T-helper 2 cell treated with Interferon-gamma antibody and Interleukin-4, amounts not matched to agents 5 μg/mL and 100 μg/mL, for 36 hours (primary cell): ENCODE results near the gene MRPL47.

Source experiments
- DNase-seq: peaks from one replicate; pipeline ENCODE4 v3.0.0; 2021; ENCODE audit warnings: low spot score
- H3K27ac Mint-ChIP-seq: one replicate; pipeline ENCODE4 v1.8.0; 2021; ENCODE audit warnings: mild to moderate bottlenecking, mixed read lengths
- H3K27me3 Mint-ChIP-seq: one replicate; pipeline ENCODE4 v1.8.0; 2021; ENCODE audit warnings: low read depth, mixed read lengths
- H3K36me3 Mint-ChIP-seq: one replicate; pipeline ENCODE4 v1.8.0; 2021; ENCODE audit warnings: low read depth, mixed read lengths
- H3K4me1 Mint-ChIP-seq: one replicate; pipeline ENCODE4 v1.8.0; 2021; ENCODE audit warnings: low read depth, mixed read lengths
- H3K4me3 Mint-ChIP-seq: one replicate; pipeline ENCODE4 v1.8.0; 2022; ENCODE audit warnings: mild to moderate bottlenecking, moderate library complexity, mixed read lengths
- H3K9me3 Mint-ChIP-seq: one replicate; pipeline ENCODE4 v1.8.0; 2021; ENCODE audit warnings: mixed read lengths

Gene MRPL47

GRCh38 chr3:179613807-179614206, 9.4 kb upstream of the MRPL47 start:
- DNase-seq: no peak
- Mint-ChIP-seq H3K4me3 (no peak overlapping the region), H3K27ac (no peak overlapping the region), H3K27me3 (no peaks in the 10 kb centered on the region), H3K4me1 (peaks cover 24% of the 10 kb centered on the region), H3K9me3 (no peaks in the 10 kb centered on the region), H3K36me3 (peaks cover 27% of the 10 kb centered on the region)

- DNase-seq: no peak
- Mint-ChIP-seq H3K4me1 (peaks cover 44% of the 10 kb centered on the region), H3K9me3 (no peaks in the 10 kb centered on the region), H3K27ac (peak overlapping the region; percentile 94), H3K36me3 (peaks cover 22% of the 10 kb centered on the region), H3K4me3 (no peak overlapping the region), H3K27me3 (no peaks in the 10 kb centered on the region)
Observed at GRCh38 chr3:179610066-179610465, 5.6 kb upstream of the MRPL47 start.

GRCh38 chr3:179608931-179609720, 4.7 kb upstream of the MRPL47 start:
- H3K4me1 Mint-ChIP-seq: peaks cover 43% of the 10 kb centered on the region
- H3K9me3 Mint-ChIP-seq: no peaks in the 10 kb centered on the region
- peak overlapping the region; percentile 94 for H3K27ac Mint-ChIP-seq
- no peaks in the 10 kb centered on the region for H3K27me3 Mint-ChIP-seq
- peak; percentile 36 for DNase-seq
- peaks cover 27% of the 10 kb centered on the region for H3K36me3 Mint-ChIP-seq
- peak overlapping the region; percentile 83 for H3K4me3 Mint-ChIP-seq

DNA sequence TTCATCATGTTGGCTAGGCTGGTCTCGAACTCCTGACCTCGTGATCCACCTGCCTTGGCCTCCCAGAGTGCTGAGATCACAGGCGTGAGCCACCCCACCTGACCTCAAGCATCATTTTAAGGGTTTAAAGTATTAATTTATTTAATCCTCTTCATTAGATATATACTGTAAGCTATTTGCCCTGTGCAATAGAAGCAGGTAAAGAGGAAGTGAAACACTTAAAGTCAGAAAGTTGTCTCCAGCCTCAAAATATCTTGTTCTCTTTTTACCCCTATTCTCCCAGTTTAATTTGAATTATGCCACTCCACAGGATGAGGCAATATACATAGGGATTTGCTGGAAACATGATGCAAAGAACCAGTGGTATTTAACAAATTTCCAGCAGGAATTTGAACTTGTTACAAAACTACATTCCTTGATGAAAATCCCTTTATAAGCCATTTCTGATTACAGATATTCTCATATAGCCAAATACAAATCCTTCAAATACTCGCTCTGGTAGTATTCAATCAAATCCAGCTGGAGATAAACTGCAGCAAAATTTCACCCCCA, 2.2 kb upstream of the MRPL47 start:
- H3K4me1 Mint-ChIP-seq: peaks cover 36% of the 10 kb centered on the region
- H3K36me3 Mint-ChIP-seq: peaks cover 24% of the 10 kb centered on the region
- H3K9me3 Mint-ChIP-seq: no peaks in the 10 kb centered on the region
- H3K27me3 Mint-ChIP-seq: no peaks in the 10 kb centered on the region
- DNase-seq: no peak
- H3K27ac Mint-ChIP-seq: peak overlapping the region; percentile 55
- peak overlapping the region; percentile 2 for H3K4me3 Mint-ChIP-seq

DNA sequence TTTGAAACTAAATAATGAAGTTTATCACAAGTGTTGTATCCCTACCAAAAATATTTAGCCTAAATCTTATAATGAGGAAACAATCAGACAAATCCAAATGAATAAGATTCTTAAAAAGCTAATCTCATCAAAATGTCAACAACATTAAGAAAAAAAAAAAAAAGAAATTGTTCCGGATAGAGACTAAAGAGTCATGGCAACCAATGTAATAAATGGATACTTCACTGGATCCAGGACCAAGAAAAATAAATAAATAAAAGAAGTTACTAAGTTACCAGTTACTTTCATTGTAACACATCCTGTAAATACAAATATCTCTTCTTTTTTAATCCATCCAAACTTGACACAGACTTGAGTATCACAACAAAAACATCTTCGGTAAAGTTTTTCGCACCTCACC, 607 bp downstream of the MRPL47 start:
- Mint-ChIP-seq H3K4me3 (peak overlapping the region; percentile 98), H3K27me3 (no peaks in the 10 kb centered on the region), H3K27ac (peak overlapping the region; percentile 98), H3K4me1 (peaks cover 24% of the 10 kb centered on the region), H3K36me3 (peaks cover 32% of the 10 kb centered on the region), H3K9me3 (no peaks in the 10 kb centered on the region)
- no peak for DNase-seq

DNA sequence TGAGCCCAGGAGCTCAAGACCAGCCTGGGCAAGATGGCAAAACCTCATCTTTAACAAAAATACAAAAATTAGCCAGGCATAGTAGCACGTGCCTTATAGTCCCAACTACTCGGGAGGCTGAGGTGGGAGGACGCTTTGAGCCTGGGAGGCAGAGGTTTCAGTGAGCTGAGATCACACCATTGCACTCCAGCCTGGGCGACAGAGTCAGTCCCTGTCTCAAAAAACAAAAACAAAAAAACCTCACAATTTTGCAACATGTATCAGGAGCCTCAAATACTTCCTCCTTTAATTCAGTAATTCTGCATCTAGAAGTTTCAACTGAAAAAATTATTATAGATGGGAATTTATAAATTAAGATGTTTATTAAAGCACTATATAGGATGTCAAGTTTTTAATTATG, 1.1 kb downstream of the MRPL47 start:
- peaks cover 35% of the 10 kb centered on the region for H3K36me3 Mint-ChIP-seq
- peak overlapping the region; percentile 98 for H3K27ac Mint-ChIP-seq
- DNase-seq: no peak
- H3K4me1 Mint-ChIP-seq: peaks cover 22% of the 10 kb centered on the region
- H3K9me3 Mint-ChIP-seq: no peaks in the 10 kb centered on the region
- H3K4me3 Mint-ChIP-seq: peak overlapping the region; percentile 98
- no peaks in the 10 kb centered on the region for H3K27me3 Mint-ChIP-seq

GRCh38 chr3:179599531-179599930, 4.9 kb downstream of the MRPL47 start:
- Mint-ChIP-seq H3K9me3 (no peaks in the 10 kb centered on the region), H3K36me3 (peaks cover 45% of the 10 kb centered on the region), H3K27ac (no peak overlapping the region)

GRCh38 chr3:179591313-179591712, 13.1 kb downstream of the MRPL47 start:
- H3K36me3 Mint-ChIP-seq: peaks cover 49% of the 10 kb centered on the region
- DNase-seq: no peak
- no peaks in the 10 kb centered on the region for H3K9me3 Mint-ChIP-seq
- no peaks in the 10 kb centered on the region for H3K4me1 Mint-ChIP-seq
- H3K4me3 Mint-ChIP-seq: no peak overlapping the region
- no peak overlapping the region for H3K27ac Mint-ChIP-seq
- no peaks in the 10 kb centered on the region for H3K27me3 Mint-ChIP-seq

More at GRCh38 chr3:179599531-179599930, 4.9 kb downstream of the MRPL47 start:
- peaks cover 6% of the 10 kb centered on the region for H3K4me1 Mint-ChIP-seq
- H3K4me3 Mint-ChIP-seq: no peak overlapping the region
- DNase-seq: no peak
- no peaks in the 10 kb centered on the region for H3K27me3 Mint-ChIP-seq

DNA sequence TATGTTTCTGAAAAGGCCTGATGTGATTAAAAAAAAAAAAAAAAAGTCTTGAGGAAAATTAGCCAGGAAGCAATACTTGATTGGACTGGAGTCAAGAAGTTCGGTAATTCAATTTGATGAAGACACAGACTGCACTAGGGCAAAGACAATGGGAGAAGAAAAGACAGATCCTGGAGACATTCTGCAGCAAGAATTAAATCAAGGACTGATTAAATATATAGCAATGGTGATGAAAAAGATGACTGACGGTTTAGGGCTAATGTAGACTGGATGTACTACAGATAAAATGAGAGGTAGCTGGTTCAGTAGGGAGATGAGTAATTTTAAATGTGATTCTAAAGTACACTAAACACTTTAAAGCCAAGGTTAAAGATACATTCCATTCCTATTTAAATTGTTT, 13.8 kb downstream of the MRPL47 start:
- Mint-ChIP-seq H3K4me1 (peaks cover 1% of the 10 kb centered on the region), H3K4me3 (no peak overlapping the region), H3K27me3 (no peaks in the 10 kb centered on the region), H3K36me3 (peaks cover 55% of the 10 kb centered on the region), H3K27ac (no peak overlapping the region), H3K9me3 (no peaks in the 10 kb centered on the region)
- DNase-seq: no peak

DNA sequence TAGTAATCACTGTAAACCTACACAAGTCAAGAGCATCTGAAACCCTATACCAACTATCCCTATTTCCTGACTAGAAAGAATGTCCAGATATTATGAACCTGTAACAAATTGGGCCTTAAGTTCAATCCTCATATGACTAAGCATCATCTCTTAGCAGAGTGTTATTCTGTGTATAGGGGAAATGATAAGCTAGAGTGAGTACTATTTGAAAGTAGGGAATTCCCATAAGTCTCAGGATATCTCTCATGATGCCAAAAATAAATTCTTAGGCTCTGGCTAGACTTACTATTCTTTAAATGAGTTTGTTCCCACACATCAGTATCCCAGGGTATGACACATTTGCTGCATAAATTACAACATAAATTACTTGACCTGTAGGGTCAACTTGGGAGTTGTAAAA, 15.3 kb downstream of the MRPL47 start:
- Mint-ChIP-seq H3K27ac (no peak overlapping the region), H3K36me3 (peaks cover 53% of the 10 kb centered on the region), H3K4me3 (no peak overlapping the region)

GRCh38 chr3:179580992-179581391, 23.4 kb downstream of the MRPL47 start:
- no peak for DNase-seq
- H3K4me3 Mint-ChIP-seq: no peak overlapping the region
- no peaks in the 10 kb centered on the region for H3K9me3 Mint-ChIP-seq
- no peaks in the 10 kb centered on the region for H3K27me3 Mint-ChIP-seq
- peaks cover 53% of the 10 kb centered on the region for H3K36me3 Mint-ChIP-seq
- H3K27ac Mint-ChIP-seq: no peak overlapping the region
- H3K4me1 Mint-ChIP-seq: peaks cover 3% of the 10 kb centered on the region

More for the DNA sequence above, 15.3 kb downstream of the MRPL47 start:
- H3K4me1 Mint-ChIP-seq: peaks cover 3% of the 10 kb centered on the region
- H3K9me3 Mint-ChIP-seq: no peaks in the 10 kb centered on the region
- H3K27me3 Mint-ChIP-seq: no peaks in the 10 kb centered on the region
- DNase-seq: no peak

DNA sequence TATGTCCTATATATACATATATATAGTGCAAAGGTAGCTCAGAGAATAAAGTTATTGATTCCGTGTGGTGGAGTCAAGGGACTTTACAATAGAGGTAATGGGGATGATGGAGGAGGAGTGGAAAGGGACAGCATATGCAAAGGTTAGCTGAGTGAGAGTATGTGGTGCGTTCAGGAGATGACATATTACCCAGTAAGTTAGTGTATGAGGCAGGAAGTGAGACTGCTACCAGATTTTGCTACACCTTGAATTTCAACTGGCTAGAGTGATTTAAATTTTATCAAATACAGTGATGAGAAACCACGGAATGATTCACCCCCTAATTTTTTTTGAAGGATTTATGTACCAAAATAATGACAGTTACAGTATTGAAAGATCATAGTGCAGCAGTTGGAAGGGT, 38.9 kb downstream of the MRPL47 start:
- peak overlapping the region; percentile 79 for H3K27ac Mint-ChIP-seq

GRCh38 chr3:179563271-179563783, 41.1 kb downstream of the MRPL47 start:
- peaks cover 31% of the 10 kb centered on the region for H3K4me1 Mint-ChIP-seq
- peak overlapping the region; percentile 94 for H3K27ac Mint-ChIP-seq
- peak; percentile 75 for DNase-seq
- no peaks in the 10 kb centered on the region for H3K9me3 Mint-ChIP-seq
- H3K36me3 Mint-ChIP-seq: peaks cover 2% of the 10 kb centered on the region
- H3K4me3 Mint-ChIP-seq: peak overlapping the region; percentile 93
- H3K27me3 Mint-ChIP-seq: peaks cover 6% of the 10 kb centered on the region

More for the DNA sequence above, 38.9 kb downstream of the MRPL47 start:
- Mint-ChIP-seq H3K36me3 (peaks cover 9% of the 10 kb centered on the region), H3K4me1 (peaks cover 27% of the 10 kb centered on the region), H3K9me3 (no peaks in the 10 kb centered on the region), H3K27me3 (no peaks in the 10 kb centered on the region), H3K4me3 (peak overlapping the region; percentile 40)
- peak; percentile 23 for DNase-seq

DNA sequence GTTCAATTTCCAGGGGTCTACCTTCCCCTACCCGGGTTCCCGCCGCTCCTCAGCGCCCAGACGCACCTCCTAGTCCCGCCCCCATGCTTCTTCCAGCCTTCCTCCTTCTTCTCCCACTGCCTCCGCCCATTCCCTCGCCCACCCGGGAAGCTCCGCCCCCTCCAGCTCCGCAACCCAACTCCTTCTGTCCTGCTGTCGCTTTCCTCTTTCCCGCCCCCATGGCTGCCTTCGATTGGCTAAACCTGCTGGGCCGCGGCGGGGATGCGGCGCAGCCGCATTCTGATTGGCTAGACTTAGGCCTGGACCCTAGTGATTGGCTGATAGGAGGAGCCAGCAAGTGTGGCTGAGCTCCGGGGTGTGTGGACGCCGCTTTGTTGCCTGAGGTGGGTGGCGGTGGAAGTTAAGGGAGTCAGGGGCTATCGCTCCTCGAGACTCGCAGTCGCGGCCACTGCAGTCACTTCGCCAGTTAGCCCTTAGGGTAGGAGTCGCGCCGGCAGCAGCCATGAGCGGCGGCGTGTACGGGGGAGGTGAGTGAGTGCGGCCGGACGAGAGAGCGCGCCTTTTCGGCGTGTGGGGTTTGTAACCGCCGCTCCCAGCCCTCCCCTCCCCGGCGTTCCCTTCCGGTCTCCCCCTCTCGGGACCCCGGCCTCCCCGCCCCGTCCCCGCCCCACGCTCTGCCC, 41.7 kb downstream of the MRPL47 start, which contains the start of gene ACTL6A:
TSS of gene ACTL6A (plus strand) at position 336 of the 680 bp plus-strand sequence. CDS start at position 503, 167 bp downstream.
- H3K9me3 Mint-ChIP-seq: no peaks in the 10 kb centered on the region
- H3K27ac Mint-ChIP-seq: peak within 1 kb of the TSS; percentile 98
- H3K4me3 Mint-ChIP-seq: peak within 1 kb of the TSS; percentile 98
- H3K36me3 Mint-ChIP-seq: peaks cover 2% of the 10 kb centered on the region
- peaks cover 31% of the 10 kb centered on the region for H3K4me1 Mint-ChIP-seq
- DNase-seq: peak; percentile 98
- H3K27me3 Mint-ChIP-seq: peaks cover 6% of the 10 kb centered on the region
